Endodermal cell (in vitro differentiated cells): Measurements from ENCODE around the gene SIGLEC14. TPM values are rescaled to one million over a fixed set of nuclear protein-coding genes. Genes with fewer than 3 reads are reported as not detected.

Source experiments
- DNase-seq: peaks from one replicate; pipeline ENCODE4 v3.0.0-alpha.2; 2017
- H3K27ac ChIP-seq: 2 replicates; pipeline ENCODE4 v1.5.1; 2013; ENCODE audit warnings: mild to moderate bottlenecking, low read depth, low read length, moderate library complexity
- H3K27me3 ChIP-seq: 2 replicates; pipeline ENCODE4 v1.6.1; 2013; ENCODE audit warnings: mild to moderate bottlenecking, low read length, moderate library complexity; ENCODE audit not compliant: insufficient read depth, control insufficient read depth, poor library complexity, severe bottlenecking
- H3K36me3 ChIP-seq: 2 replicates; pipeline ENCODE4 v1.7.0; 2013; ENCODE audit warnings: mild to moderate bottlenecking, low read length, moderate library complexity; ENCODE audit not compliant: control insufficient read depth, insufficient read depth
- H3K4me1 ChIP-seq: one replicate; pipeline ENCODE4 v1.7.0; 2013; ENCODE audit warnings: low read length; ENCODE audit not compliant: control insufficient read depth, insufficient read depth
- H3K4me3 ChIP-seq: 2 replicates; pipeline ENCODE4 v1.5.1; 2013; ENCODE audit warnings: mild to moderate bottlenecking, low read length, moderate library complexity
- H3K9ac ChIP-seq: 2 replicates; pipeline ENCODE4 v1.6.1; 2013; ENCODE audit warnings: mild to moderate bottlenecking, low read length, moderate library complexity; ENCODE audit not compliant: poor library complexity, severe bottlenecking; ENCODE audit errors: extremely low read depth
- H3K9me3 ChIP-seq: 2 replicates; pipeline ENCODE4 v1.6.1; 2013; ENCODE audit warnings: mild to moderate bottlenecking, low read length, moderate library complexity; ENCODE audit not compliant: control insufficient read depth
- H3K27ac Mint-ChIP-seq: 2 replicates; pipeline ENCODE4 v1.8.0; 2020; ENCODE audit warnings: mixed read lengths
- H3K27me3 Mint-ChIP-seq: 2 replicates; pipeline ENCODE4 v1.8.0; 2021; ENCODE audit warnings: mild to moderate bottlenecking, mixed read lengths; ENCODE audit not compliant: insufficient read depth
- H3K36me3 Mint-ChIP-seq: 2 replicates; pipeline ENCODE4 v1.8.0; 2020; ENCODE audit warnings: low read depth, mixed read lengths
- H3K4me1 Mint-ChIP-seq: 2 replicates; pipeline ENCODE4 v1.8.0; 2020; ENCODE audit warnings: mixed read lengths
- H3K4me3 Mint-ChIP-seq: 2 replicates; pipeline ENCODE4 v1.8.0; 2020; ENCODE audit warnings: mild to moderate bottlenecking, moderate library complexity, mixed read lengths
- H3K9me3 Mint-ChIP-seq: 2 replicates; pipeline ENCODE4 v1.8.0; 2020; ENCODE audit warnings: mild to moderate bottlenecking, mixed read lengths
- CTCF ChIP-seq: fragments of 200-600 bp; sonication (generic); conservative IDR thresholded peaks from 2 replicates; pipeline ENCODE4 v1.5.0; 2021; ENCODE audit warnings: antibody characterized with exemption, mild to moderate bottlenecking
- WGBS, 2 experiments: methylation state at CpG; one replicate each; pipeline versions ENCODE4 v1.1.5 to v1.1.7; 2013; ENCODE audit warnings: missing lambda C conversion rate in 2 of 2, mixed read lengths in 1 of 2; ENCODE audit not compliant: insufficient coverage in 1 of 2, insufficient read length in 1 of 2; 5-methylcytosine and 5-hydroxymethylcytosine counted together
- total RNA-seq, 2 donors: library from RNA; stranded (reverse); fragmentation: NEBNext Ultra II Directional in 1 of 2; extraction: Animal tissue kit (Norgen Biotek cat#: 25700) in 1 of 2; gene quantifications; 2 replicates in 1 of 2; 3 replicates in 1 of 2; pipeline ENCODE4 v1.2.1, GENCODE V29; 2021

The SIGLEC14 gene
- total RNA-seq, 2 donors from 2014 or later: not detected

GRCh38 chr19:51692468-51692867 is 45.8 kb upstream of the SIGLEC14 start:
- Histone ChIP-seq H3K27me3 (no peaks in the 10 kb centered on the region), H3K4me1 (peaks cover 4% of the 10 kb centered on the region), H3K4me3 (peak overlapping the region; percentile 90), H3K27ac (no peak overlapping the region), H3K9me3 (no peaks in the 10 kb centered on the region), H3K36me3 (peaks cover 48% of the 10 kb centered on the region), H3K9ac (no peak overlapping the region)
- H3K9me3 Mint-ChIP-seq: peaks cover 4% of the 10 kb centered on the region
- H3K36me3 Mint-ChIP-seq: peaks cover 43% of the 10 kb centered on the region
- no peak for TF ChIP-seq CTCF
- WGBS, 2 experiments: 89% methylated on average over 18 of the region's 18 CpGs; no CpG with 5 or more reads in 1 of the 2 experiments
- DNase-seq: no peak
- H3K4me3 Mint-ChIP-seq: no peak overlapping the region
- H3K27me3 Mint-ChIP-seq: no peaks in the 10 kb centered on the region
- H3K27ac Mint-ChIP-seq: no peak overlapping the region
- peaks cover 20% of the 10 kb centered on the region for H3K4me1 Mint-ChIP-seq

- Histone ChIP-seq H3K9me3 (peaks cover 2% of the 10 kb centered on the region), H3K9ac (peak overlapping the region; percentile 91), H3K27me3 (no peaks in the 10 kb centered on the region), H3K36me3 (peaks cover 41% of the 10 kb centered on the region), H3K4me3 (peak overlapping the region; percentile 90), H3K27ac (peak overlapping the region; percentile 99), H3K4me1 (peaks cover 5% of the 10 kb centered on the region)
- H3K4me3 Mint-ChIP-seq: peak overlapping the region; percentile 83
- peaks cover under 1% of the 10 kb centered on the region for H3K27me3 Mint-ChIP-seq
- peak; percentile 61 for DNase-seq
- no peak for TF ChIP-seq CTCF
- H3K9me3 Mint-ChIP-seq: peaks cover 4% of the 10 kb centered on the region
- peaks cover 36% of the 10 kb centered on the region for H3K36me3 Mint-ChIP-seq
- peaks cover 20% of the 10 kb centered on the region for H3K4me1 Mint-ChIP-seq
- H3K27ac Mint-ChIP-seq: peak overlapping the region; percentile 45
- 42 to 46% methylated on average over 6 to 12 of the region's 12 CpGs for WGBS, 2 experiments
These were observed 45.2 kb upstream of the SIGLEC14 start for GRCh38 chr19:51691584-51692428.

- Histone ChIP-seq H3K9me3 (peaks cover 9% of the 10 kb centered on the region), H3K36me3 (peaks cover 35% of the 10 kb centered on the region), H3K27ac (peak overlapping the region; percentile 99), H3K9ac (peak overlapping the region; percentile 91), H3K27me3 (no peaks in the 10 kb centered on the region), H3K4me1 (peaks cover 5% of the 10 kb centered on the region), H3K4me3 (peak overlapping the region; percentile 90)
- Mint-ChIP-seq H3K36me3 (peaks cover 31% of the 10 kb centered on the region), H3K4me3 (peak overlapping the region; percentile 83), H3K4me1 (peaks cover 20% of the 10 kb centered on the region), H3K9me3 (peaks cover 4% of the 10 kb centered on the region), H3K27ac (peak overlapping the region; percentile 45), H3K27me3 (peaks cover 2% of the 10 kb centered on the region)
- no peak for TF ChIP-seq CTCF
- no peak for DNase-seq
- WGBS, 2 experiments: 13 to 19% methylated on average over 7 of the region's 9 CpGs
These were observed 44.5 kb upstream of the SIGLEC14 start for GRCh38 chr19:51691074-51691583.
